GM12878 (cell line): Measurements from ENCODE around the gene MSI2. TPM values are rescaled to one million over a fixed set of nuclear protein-coding genes. Genes with fewer than 3 reads are reported as not detected.

Source experiments
- ATAC-seq: fragments of 200-7000 bp; cut with Tn5 transposase; 3 replicates; pipeline ENCODE4 v1.9.1; 2020; ENCODE audit warnings: mild to moderate bottlenecking, moderate library complexity
- BruUV-seq: library from RNA; stranded (reverse); fragments of 400-500 nt; replicated peaks from 2 replicates; lab custom pipeline; 2021; lab: Mats Ljungman, UMichigan
- CTCF ChIA-PET: fragments of 300-600 bp; sonication (Branson Sonifier 250); formaldehyde crosslinking; extraction: SDS; loops from one replicate; lab custom pipeline; 2021; ENCODE audit warnings: inconsistent platforms; lab: Yijun Ruan, JAX
- POLR2A ChIA-PET: fragments of 350-600 bp; formaldehyde crosslinking; extraction: SDS; loops from one replicate; lab custom pipeline; 2021; ENCODE audit warnings: inconsistent platforms; lab: Charles Lee
- RAD21 ChIA-PET: fragments of 300-600 bp; sonication (Branson Sonifier 250); formaldehyde crosslinking; loops from one replicate; lab custom pipeline; 2023; ENCODE audit warnings: antibody characterized with exemption; ENCODE audit not compliant: unreplicated experiment; lab: Charles Lee
- SMC1A ChIA-PET: fragments of 300-600 bp; sonication (Branson Sonifier 250); formaldehyde crosslinking; loops from one replicate; lab custom pipeline; 2023; ENCODE audit not compliant: unreplicated experiment, uncharacterized antibody; lab: Charles Lee
- DNase-seq: peaks from one replicate; pipeline ENCODE4 v3.0.0-alpha.2; 2011; ENCODE audit warnings: low read depth, low spot score
- FAIRE-seq: peaks from 3 replicates; lab custom pipeline; 2011; peaks lifted over from hg19 to GRCh38; lab: Jason Lieb, UNC
- H2AFZ ChIP-seq: 2 replicates; pipeline ENCODE4 v1.6.0; 2011; ENCODE audit warnings: low read depth, low read length, control low read depth; ENCODE audit not compliant: control insufficient read depth
- H3K27ac ChIP-seq: 2 replicates; pipeline ENCODE4 v1.5.1; 2011; ENCODE audit warnings: control low read depth; ENCODE audit not compliant: control insufficient read depth, insufficient read depth
- H3K27me3 ChIP-seq, 2 experiments: replicated peaks in 1 of 2; 2 replicates each; pipeline versions ENCODE4 v1.6.0 to v1.6.1; 2011; ENCODE audit warnings: low read length in 1 of 2; ENCODE audit not compliant: control insufficient read depth in 2 of 2, insufficient read depth in 2 of 2
- H3K36me3 ChIP-seq, 2 experiments: 2 replicates each; pipeline ENCODE4 v1.5.1; 2011; ENCODE audit warnings: low read length in 1 of 2; ENCODE audit not compliant: control insufficient read depth in 2 of 2, insufficient read depth in 2 of 2
- H3K4me1 ChIP-seq: 2 replicates; pipeline ENCODE4 v1.6.1; 2011; ENCODE audit warnings: mild to moderate bottlenecking, low read length, moderate library complexity, mixed read lengths; ENCODE audit not compliant: control insufficient read depth, insufficient read depth
- H3K4me2 ChIP-seq: 2 replicates; pipeline ENCODE4 v1.6.0; 2011; ENCODE audit warnings: control low read depth; ENCODE audit not compliant: control insufficient read depth, insufficient read depth
- H3K4me3 ChIP-seq: fragments of 200-600 bp; sonication (generic); 2 replicates; pipeline ENCODE4 v1.5.1; 2016
- H3K79me2 ChIP-seq: 2 replicates; pipeline ENCODE4 v1.6.0; 2011; ENCODE audit warnings: low read length; ENCODE audit not compliant: control insufficient read depth, insufficient read depth
- H3K9ac ChIP-seq: 2 replicates; pipeline ENCODE4 v1.8.0; 2011; ENCODE audit warnings: low read length, control low read depth, mixed read lengths; ENCODE audit not compliant: control insufficient read depth, insufficient read depth
- H3K9me3 ChIP-seq: replicated peaks from 3 replicates; pipeline ENCODE4 v1.5.1; 2011; ENCODE audit warnings: mild to moderate bottlenecking, low read length; ENCODE audit not compliant: control insufficient read depth, insufficient read depth
- H4K20me1 ChIP-seq: 2 replicates; pipeline ENCODE4 v1.6.0; 2011; ENCODE audit not compliant: control insufficient read depth, insufficient read depth
- ASH2L ChIP-seq: fragments of 300-600, 200-600 bp; sonication (generic); IDR thresholded peaks from 2 replicates; pipeline ENCODE4 v1.6.1; 2017; ENCODE audit warnings: low read depth, mild to moderate bottlenecking, borderline replicate concordance
- BMI1 ChIP-seq: fragments of 450-650 bp; IDR thresholded peaks from 2 replicates; pipeline ENCODE4 v1.6.1; 2016; ENCODE audit warnings: mild to moderate bottlenecking, moderate library complexity, borderline replicate concordance
- CREM ChIP-seq: IDR thresholded peaks from 2 replicates; pipeline ENCODE4 v1.6.1; 2014; ENCODE audit warnings: antibody characterized with exemption, low read depth
- EGR1 ChIP-seq, 2 experiments: IDR thresholded peaks; 1 replicate in 1 of 2; 2 replicates in 1 of 2; pipeline ENCODE4 v1.6.1; 2011 to 2012; ENCODE audit warnings: low read depth in 2 of 2, low read length in 2 of 2, borderline replicate concordance in 1 of 2, mild to moderate bottlenecking in 1 of 2, moderate library complexity in 1 of 2
- LARP7 ChIP-seq: fragments of 450-650 bp; IDR thresholded peaks from 2 replicates; pipeline ENCODE4 v1.6.1; 2017; ENCODE audit warnings: mild to moderate bottlenecking
- NFXL1 ChIP-seq: fragments of 450-650 bp; IDR thresholded peaks from 2 replicates; pipeline ENCODE4 v1.6.1; 2017; ENCODE audit warnings: antibody characterized with exemption, mild to moderate bottlenecking, borderline replicate concordance
- PML ChIP-seq: IDR thresholded peaks from 2 replicates; pipeline ENCODE4 v1.6.1; 2012; ENCODE audit warnings: low read length, inconsistent platforms
- RELA ChIP-seq: fragments of 450-650 bp; IDR thresholded peaks from 2 replicates; pipeline ENCODE4 v1.8.0; 2014; ENCODE audit warnings: borderline replicate concordance; ENCODE audit not compliant: partially characterized antibody
- RFX5 ChIP-seq: IDR thresholded peaks from 2 replicates; pipeline ENCODE4 v1.6.1; 2011; ENCODE audit warnings: low read depth, low read length, improper control_type of control experiment
- SMARCA5 ChIP-seq: fragments of 450-650 bp; IDR thresholded peaks from 2 replicates; pipeline ENCODE4 v1.6.1; 2017; ENCODE audit warnings: mild to moderate bottlenecking
- YY1 ChIP-seq: IDR thresholded peaks from 2 replicates; pipeline ENCODE4 v1.6.1; 2011; ENCODE audit warnings: low read depth, mild to moderate bottlenecking, low read length
- ZBTB4 ChIP-seq: fragments of 450-650 bp; formaldehyde crosslinking; IDR thresholded peaks from 2 replicates; pipeline ENCODE4 v1.4.0; 2022; ENCODE audit warnings: mild to moderate bottlenecking, moderate library complexity
- ZSCAN29 ChIP-seq: fragments of 450-650 bp; IDR thresholded peaks from 2 replicates; pipeline ENCODE4 v1.6.1; 2017; ENCODE audit warnings: mild to moderate bottlenecking, moderate library complexity
- WGBS: methylation state at CpG from one replicate; pipeline ENCODE4 v1.1.6; 2016; ENCODE audit warnings: low lambda C conversion rate; ENCODE audit not compliant: insufficient replicate concordance, insufficient coverage; ENCODE audit errors: missing lambda C conversion rate; 5-methylcytosine and 5-hydroxymethylcytosine counted together
- in situ Hi-C: fragments of 300-500 bp; cut with MboI; formaldehyde crosslinking; loops from 9 replicates; pipeline ENCODE4 v1.14.3; 2018; ENCODE audit warnings: mixed read lengths
- intact Hi-C: fragments of 100-400 bp; cut with micrococcal nuclease; formaldehyde crosslinking; loops from one replicate; pipeline ENCODE4 v1.14.2; 2022; ENCODE audit not compliant: unreplicated experiment
- polyA plus RNA-seq, 11 experiments: library from polyadenylated mRNA; depleted of rRNA in 4 of 11; unstranded in 6 of 11; stranded (reverse) in 5 of 11; fragments of >200 nt; fragmentation: Nextera tagmentation in 4 of 11; fragmentation: Illumina TruSeq in 1 of 11; extraction: Ambion mirVana in 4 of 11; extraction: Trizol in 1 of 11; gene quantifications; 1 replicate in 1 of 11; 2 replicates in 10 of 11; pipeline versions ENCODE4 v1.2.1 to v1.2.3, GENCODE V29; 2011 to 2016; ENCODE audit warnings: inconsistent platforms in 2 of 11, missing spikeins in 2 of 11, low read depth in 1 of 11
- total RNA-seq, 4 experiments: library from RNA; depleted of rRNA in 3 of 4; stranded (reverse); fragments of >200 nt in 3 of 4; fragmentation: Illumina TruSeq in 1 of 4; extraction: Trizol in 1 of 4; gene quantifications; 2 replicates each; pipeline versions ENCODE4 v1.2.1 to v1.2.3, GENCODE V29; 2013 to 2021

Gene MSI2
- total and polyA plus RNA-seq, 10 of the 15 experiments (the other 5 are each of a cell fraction or from before 2014, with no cell fraction given): 6.1 to 76.1 (median 42.0) TPM

- Histone ChIP-seq H3K27ac (peak overlapping the region; percentile 98), H3K4me1 (peaks cover 68% of the 10 kb centered on the region), H3K36me3 (peaks cover 4 to 5% of the 10 kb centered on the region in 2 experiments; a peak in 3 of 4 replicates), H3K9ac (no peak overlapping the region), H3K9me3 (no peaks in the 10 kb centered on the region), H4K20me1 (no peaks in the 10 kb centered on the region), H3K4me3 (no peak overlapping the region), H3K79me2 (peaks cover 27% of the 10 kb centered on the region), H3K27me3 (no peaks in the 10 kb centered on the region), H3K4me2 (no peak overlapping the region), H2AFZ (no peak overlapping the region)
- ChIA-PET POLR2A (interaction anchor here (0.7 to 2.2 kb wide), 11 partner anchors 9 to 658 kb away, joined by 3 to 10 read pairs (median 5); no protein-coding TSS in a partner anchor), RAD21 (interaction anchor here (1.3 to 3.4 kb wide), 13 partner anchors 9 to 218 kb away, joined by 5 to 41 read pairs (median 12); no protein-coding TSS in a partner anchor), CTCF (interaction anchor here (0.7 to 3.4 kb wide), 14 partner anchors 7 to 218 kb away, joined by 3 to 24 read pairs (median 4); no protein-coding TSS in a partner anchor), SMC1A (interaction anchor here (0.6 to 4.4 kb wide), 20 partner anchors 9 to 211 kb away, joined by 3 to 51 read pairs (median 6); no protein-coding TSS in a partner anchor)
- TF ChIP-seq ASH2L: no peak
- TF ChIP-seq LARP7: no peak
- no peak for TF ChIP-seq ZSCAN29
- TF ChIP-seq PML: no peak
- no peak for TF ChIP-seq RFX5
- no peak for TF ChIP-seq RELA
- 99% methylated on average over 7 of the region's 7 CpGs for WGBS
- ATAC-seq: no peak
- DNase-seq: no peak
- in situ Hi-C loops: no loop called here
- no TSS peak for BruUV-seq
- intact Hi-C loops: loop anchor here (10.0 kb wide), 1 partner anchor 221 kb away; no protein-coding TSS in a partner anchor
- FAIRE-seq: no peak
Observed at GRCh38 chr17:57453841-57454425, 197.6 kb downstream of the MSI2 start.

- DNase-seq (no peak), ATAC-seq (no peak), FAIRE-seq (no peak)
- ChIA-PET RAD21 (interaction anchor here (0.7 to 3.4 kb wide), 31 partner anchors 9 to 217 kb away, joined by 3 to 41 read pairs (median 5); no protein-coding TSS in a partner anchor), SMC1A (interaction anchor here (0.8 to 4.4 kb wide), 28 partner anchors 10 to 211 kb away, joined by 3 to 51 read pairs (median 6); no protein-coding TSS in a partner anchor), CTCF (interaction anchor here (0.7 to 3.4 kb wide), 20 partner anchors 8 to 293 kb away, joined by 3 to 24 read pairs (median 4); no protein-coding TSS in a partner anchor), POLR2A (interaction anchor here (0.5 to 2.2 kb wide), 19 partner anchors 8 to 368 kb away, joined by 3 to 11 read pairs (median 4); no protein-coding TSS in a partner anchor)
- H3K27ac ChIP-seq: peak overlapping the region; percentile 98
- H3K27me3 ChIP-seq: no peaks in the 10 kb centered on the region
- WGBS: 94% methylated on average over 5 of the region's 5 CpGs
- in situ Hi-C loops: no loop called here
- TF ChIP-seq SMARCA5 (peak; percentile 56; the same call in 1 of the 2 replicates), EGR1 (IDR thresholded peaks at IDR 0.05; ENCODE audit: borderline replicate concordance in 1 of 2, low read depth in 2 of 2, low read length in 2 of 2) (0 out of 3 replicates have a peak, but pooled peaks of 1 of the 2 experiments have one; percentile 67), LARP7 (0 out of 2 replicates have a peak, but pooled peaks have one; percentile 19), BMI1 (no peak), NFXL1 (no peak), YY1 (no peak), ZBTB4 (CRISPR knock-in tag) (0 out of 2 replicates have a peak, but pooled peaks have one; percentile 36), CREM (no peak)
- H3K79me2 ChIP-seq: peaks cover 29% of the 10 kb centered on the region
- TSS peak; percentile 89 for BruUV-seq
- no peak overlapping the region for H2AFZ ChIP-seq
- H3K9me3 ChIP-seq: no peaks in the 10 kb centered on the region
- peaks cover 71% of the 10 kb centered on the region for H3K4me1 ChIP-seq
- no peak overlapping the region for H3K4me3 ChIP-seq
- intact Hi-C loops: loop anchor here (1.0 to 10.0 kb wide), 3 partner anchors 9 to 220 kb away; no protein-coding TSS in a partner anchor
- H3K36me3 ChIP-seq: peaks cover 4 to 5% of the 10 kb centered on the region in 2 experiments; a peak in 3 of 4 replicates
- H3K9ac ChIP-seq: peak overlapping the region; percentile 74
- H4K20me1 ChIP-seq: no peaks in the 10 kb centered on the region
- peak overlapping the region; percentile 68; the same call in 1 of the 2 replicates for H3K4me2 ChIP-seq
Observed at GRCh38 chr17:57454729-57455062, 198.4 kb downstream of the MSI2 start.
